Central memory CD4-positive, alpha-beta T cell (primary cell): ENCODE data around the gene DCUN1D4.
"Not testable (repeated sequence)": the region's sequence is repeated elsewhere in the genome, so short reads cannot be mapped to it uniquely, and the experiment has no call there.

Experiments
- DNase-seq: peaks from one replicate; pipeline ENCODE4 v3.0.0; 2022

DCUN1D4 gene

GRCh38 chr4:51855270-51855669 is 12.3 kb downstream of the DCUN1D4 start:
- no peak for DNase-seq

- no peak for DNase-seq
Observed at GRCh38 chr4:51855751-51856150, 12.8 kb downstream of the DCUN1D4 start.

DNA sequence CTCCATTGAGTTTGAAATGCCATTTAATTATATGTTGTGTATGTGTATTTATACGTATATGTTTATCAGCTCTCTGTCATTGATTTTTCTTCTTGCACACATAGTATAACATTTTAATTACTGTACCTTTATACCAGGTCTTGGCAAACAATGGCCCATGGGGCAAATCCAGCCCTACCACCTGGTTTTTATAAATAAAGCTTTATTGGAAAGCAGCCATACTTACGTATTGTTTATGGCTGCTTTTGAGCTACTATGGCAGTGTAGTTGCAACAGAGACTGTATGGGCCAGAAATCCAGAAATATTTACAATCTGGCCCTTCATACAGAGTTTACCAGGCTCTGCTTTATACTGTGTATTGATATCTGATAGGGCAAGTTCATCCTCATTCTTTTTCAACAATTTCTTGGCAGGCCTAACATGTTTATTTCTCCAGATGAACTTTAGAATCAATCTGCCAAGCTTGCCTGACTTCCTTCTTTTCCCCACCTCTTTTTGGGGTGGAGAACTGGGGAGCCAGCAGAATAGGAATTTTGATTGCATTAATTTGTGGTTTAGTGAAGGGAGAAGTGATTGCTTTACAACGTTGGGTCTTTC is 15.8 kb downstream of the DCUN1D4 start:
- no peak for DNase-seq

DNA sequence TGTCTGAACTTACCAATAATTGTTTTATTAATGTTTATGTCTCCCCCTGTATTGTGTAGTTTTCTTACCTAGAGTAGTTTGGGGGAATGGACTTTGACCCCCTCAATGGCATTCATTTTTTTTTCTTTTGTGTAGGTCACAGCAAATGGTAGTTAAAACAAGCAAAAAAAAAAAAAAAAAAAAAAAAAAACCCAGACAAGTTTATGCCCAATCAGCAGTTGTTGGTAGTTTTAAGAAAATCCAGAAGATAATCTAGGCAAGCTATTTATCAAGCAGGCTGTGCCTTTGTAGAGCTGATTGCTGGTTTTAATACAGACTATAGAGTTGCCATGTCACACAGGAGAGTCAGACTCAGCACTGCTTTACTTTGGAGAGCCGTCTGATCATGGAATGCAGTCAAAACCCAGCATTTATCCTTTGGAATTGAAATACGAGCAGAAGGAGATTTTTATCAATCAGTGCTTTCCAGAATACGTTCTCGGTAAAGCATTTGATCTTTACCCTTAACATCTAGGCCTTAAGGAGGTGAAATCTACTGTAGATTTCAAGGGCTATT is 16.6 kb downstream of the DCUN1D4 start:
- no peak for DNase-seq

GRCh38 chr4:51862199-51862598 is 19.2 kb downstream of the DCUN1D4 start:
- DNase-seq = no peak

- no peak for DNase-seq
Observed at GRCh38 chr4:51862781-51863180, 19.8 kb downstream of the DCUN1D4 start.

DNA sequence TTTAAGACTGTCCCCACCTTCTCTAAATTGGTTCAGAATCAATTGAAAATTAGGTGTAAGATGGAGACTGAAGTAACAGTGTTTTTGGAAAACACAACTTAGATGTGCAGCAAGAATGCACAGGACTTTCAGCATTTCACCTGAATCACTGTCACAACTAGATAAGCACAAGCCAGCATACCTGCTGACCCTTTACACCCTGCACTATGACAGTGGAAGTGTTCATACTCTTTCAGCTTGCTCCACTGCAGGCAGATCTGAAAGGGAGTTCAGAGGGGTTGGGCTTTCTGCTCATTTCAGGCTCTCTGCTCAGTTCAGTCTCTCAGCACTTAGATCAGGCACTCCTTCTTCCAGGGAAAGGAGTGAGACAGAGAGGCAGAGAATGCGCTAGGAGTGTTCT is 22.8 kb downstream of the DCUN1D4 start:
- no peak for DNase-seq

DNA sequence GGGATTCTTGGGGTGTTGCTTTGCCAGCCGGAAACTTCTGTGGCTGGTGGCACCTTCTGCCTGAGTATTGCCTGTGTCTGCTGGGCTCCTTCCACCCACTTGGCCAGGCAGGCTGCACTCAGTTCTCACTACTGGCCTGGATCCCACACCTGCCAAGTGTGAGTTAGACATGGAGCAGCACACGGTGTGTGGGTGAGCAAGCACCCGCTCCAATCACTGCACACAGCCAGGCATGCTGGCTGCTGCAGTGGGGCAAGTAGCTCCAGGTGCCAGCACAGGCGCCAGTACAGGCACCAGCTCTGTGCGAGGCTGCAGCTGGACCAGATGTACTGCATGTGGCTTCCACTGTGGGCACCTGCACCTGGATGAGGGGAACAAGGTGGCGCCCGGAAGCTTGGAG is 23.9 kb downstream of the DCUN1D4 start:
- no peak for DNase-seq

- DNase-seq = no peak
Observed at GRCh38 chr4:51867689-51868448, 24.9 kb downstream of the DCUN1D4 start.

DNA sequence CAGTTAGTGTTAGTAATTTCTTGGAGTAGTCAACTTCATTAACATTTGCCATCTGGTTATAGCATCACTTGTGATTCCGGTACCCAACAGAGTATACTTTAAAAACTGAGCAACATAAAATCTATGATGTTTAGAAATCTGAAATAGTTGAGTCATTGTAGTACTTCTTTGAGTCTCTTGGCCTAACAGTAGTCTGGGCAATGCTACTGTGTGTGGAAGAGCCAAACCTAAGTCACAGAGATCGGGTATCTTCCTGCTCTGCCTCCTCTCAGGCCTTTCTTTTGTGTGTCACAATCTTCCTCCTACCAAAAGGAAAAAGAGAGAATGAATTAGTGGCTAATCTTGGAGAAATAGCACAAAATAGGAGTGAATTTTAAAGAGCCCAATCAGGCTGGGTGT is 25.5 kb downstream of the DCUN1D4 start:
- no peak for DNase-seq

- DNase-seq = no peak
Observed at GRCh38 chr4:51870441-51871188, 27.7 kb downstream of the DCUN1D4 start.

DNA sequence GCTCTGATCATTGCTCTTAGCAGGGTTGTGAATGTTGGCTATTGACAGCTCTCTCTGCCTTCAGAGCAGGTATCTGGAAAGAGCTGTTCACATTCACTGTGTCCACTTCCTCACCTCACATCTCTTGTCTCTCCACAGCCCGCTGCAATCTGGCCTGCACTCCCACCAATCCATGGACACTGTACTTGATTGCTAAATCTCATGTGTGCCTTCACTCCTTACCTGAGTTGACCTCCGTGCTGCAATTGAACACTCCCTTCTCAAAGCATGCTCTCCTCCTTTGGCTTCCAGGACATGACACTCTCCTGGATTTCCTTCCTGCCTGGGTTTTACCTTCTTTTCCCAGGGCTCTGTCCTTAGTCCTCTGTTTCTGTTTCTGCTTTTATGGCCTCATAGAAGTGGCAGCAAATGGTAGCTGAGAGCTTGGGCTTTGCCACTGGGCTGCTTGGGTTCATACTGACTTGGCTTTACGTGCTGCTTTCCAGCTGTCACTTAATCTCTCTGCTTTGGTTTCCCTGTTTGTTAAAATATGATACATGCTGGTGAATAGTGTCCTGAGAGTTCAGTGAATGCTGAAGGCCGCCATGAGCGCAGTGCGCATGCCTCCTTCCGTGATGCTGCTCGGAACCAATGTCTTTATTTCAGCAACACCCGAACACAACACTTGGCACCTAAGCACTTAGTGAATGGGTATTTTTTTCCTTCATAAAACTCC is 29.5 kb downstream of the DCUN1D4 start:
- DNase-seq = no peak

GRCh38 chr4:51874551-51874950 is 31.6 kb downstream of the DCUN1D4 start:
- DNase-seq = no peak

- DNase-seq = no peak
Observed at GRCh38 chr4:51878431-51878830, 35.5 kb downstream of the DCUN1D4 start.

DNA sequence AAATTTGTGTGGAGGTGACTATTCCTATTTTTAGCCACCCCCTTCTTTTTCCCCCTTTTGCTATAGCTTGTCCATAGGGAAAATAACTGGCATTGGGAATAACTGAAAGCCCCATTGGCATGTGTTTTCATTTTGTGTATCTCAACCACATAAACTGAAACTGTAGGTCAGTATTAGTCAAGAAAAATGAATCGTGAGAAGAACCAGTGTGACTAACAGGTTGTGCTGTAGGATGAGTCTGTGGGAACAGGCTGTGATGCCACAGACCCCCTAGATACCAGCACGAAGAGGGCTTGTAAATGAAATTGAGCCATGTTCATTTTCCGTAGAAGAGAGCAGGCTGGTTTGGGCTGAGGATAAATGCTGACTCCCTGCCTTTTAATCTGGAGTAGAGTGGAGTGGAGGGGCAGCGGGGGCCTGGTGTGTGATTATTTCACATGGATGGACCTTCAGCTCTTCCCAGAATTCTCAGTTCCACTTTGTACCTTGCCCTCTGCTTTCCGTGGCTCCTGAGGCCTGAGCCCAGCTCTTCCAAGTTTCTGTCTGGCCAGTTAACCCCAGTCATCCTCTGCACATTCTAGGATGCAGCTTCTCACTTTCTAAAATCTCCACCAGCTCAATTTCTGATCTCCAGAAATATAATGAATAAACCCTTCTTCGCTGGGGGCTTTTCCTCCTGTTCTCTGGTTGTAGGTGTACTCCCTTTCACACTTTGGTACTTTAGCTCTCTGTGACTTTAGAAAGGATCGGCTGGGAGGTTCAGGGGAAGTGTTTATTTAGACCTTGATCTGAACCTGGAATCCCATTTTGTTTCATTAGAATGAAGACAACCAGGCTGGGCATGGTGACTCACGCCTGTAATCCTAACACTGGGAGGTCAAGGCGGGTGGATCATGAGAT is 37.3 kb downstream of the DCUN1D4 start:
- DNase-seq = no peak

DNA sequence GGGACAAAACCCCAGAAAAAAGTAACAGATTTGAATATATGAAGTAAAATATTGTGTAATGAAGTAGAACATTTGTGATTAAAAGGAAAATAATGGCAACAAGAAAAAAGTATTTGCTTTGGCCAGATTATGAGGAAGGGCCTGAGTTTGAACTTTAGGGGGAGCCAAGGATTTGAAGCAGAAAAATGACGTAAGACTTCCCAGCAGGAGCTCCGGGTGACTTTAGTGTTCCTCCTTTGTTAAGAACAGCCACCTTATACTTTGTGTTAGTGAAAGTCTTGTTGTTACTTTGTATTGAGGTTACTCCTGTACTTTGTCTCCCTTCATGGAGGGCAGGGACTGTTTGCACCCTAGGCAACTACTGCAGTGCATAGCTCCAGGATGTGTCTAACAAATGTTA is 41.1 kb downstream of the DCUN1D4 start:
- DNase-seq = no peak

DNA sequence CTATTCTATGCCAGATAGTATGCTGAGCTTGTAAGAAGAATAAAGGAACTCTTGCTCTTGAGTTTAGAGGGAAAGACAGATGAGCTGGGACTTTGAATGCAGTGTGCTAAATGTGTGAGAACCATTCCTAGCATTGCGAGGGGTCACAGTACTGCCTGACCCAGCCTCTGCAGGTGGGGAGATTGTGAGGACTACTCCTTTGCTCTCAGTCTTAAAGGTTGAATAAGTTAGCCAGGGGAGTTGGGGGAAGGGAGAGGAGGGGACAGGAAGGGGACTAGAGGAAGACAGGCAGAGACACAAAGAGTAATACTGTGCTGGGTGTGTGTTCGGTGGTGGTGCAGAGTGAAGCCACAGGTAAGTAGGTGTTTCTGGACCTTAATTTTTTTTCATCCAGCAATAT is 41.7 kb downstream of the DCUN1D4 start:
- no peak for DNase-seq

- DNase-seq = no peak
Observed at GRCh38 chr4:51885363-51885762, 42.4 kb downstream of the DCUN1D4 start.

DNA sequence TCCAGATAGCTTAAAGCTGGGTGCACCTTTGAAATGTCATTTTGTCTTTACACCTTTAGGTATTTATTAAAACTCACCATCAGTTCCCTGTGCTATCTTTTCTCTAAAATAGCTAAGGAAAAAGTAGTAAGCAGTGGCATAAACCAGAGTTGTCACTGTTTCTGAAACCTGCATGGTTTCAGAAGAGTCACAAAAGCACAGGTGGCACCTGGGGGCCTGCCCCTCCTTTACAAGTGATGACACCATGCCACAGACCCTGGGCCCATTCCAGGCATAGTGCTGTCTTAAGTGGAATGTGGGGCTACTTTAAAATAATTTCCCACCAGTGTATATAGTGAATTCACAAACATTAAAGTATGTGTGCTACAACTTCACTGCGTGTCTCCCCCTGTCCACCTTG is 47.8 kb downstream of the DCUN1D4 start:
- no peak for DNase-seq

- DNase-seq = not testable (repeated sequence)
Observed at GRCh38 chr4:51893402-51893801, 50.4 kb downstream of the DCUN1D4 start.

GRCh38 chr4:51894059-51894645 is 51.2 kb downstream of the DCUN1D4 start:
- DNase-seq = no peak

- DNase-seq = no peak
Observed at GRCh38 chr4:51895158-51895557, 52.2 kb downstream of the DCUN1D4 start.
